Sigmoid colon (tissue), 4 donors: ENCODE measurements around the gene NCAM2.

ENCODE experiments used
- EP300 ChIP-seq, 4 donors: sonication (generic); formaldehyde crosslinking; IDR thresholded peaks; one replicate each; pipeline ENCODE4 v1.6.1; 2017; ENCODE audit warnings: antibody characterized with exemption in 4 of 4
- POLR2A ChIP-seq, 2 donors: fragments of 450-650 bp; IDR thresholded peaks; one replicate each; pipeline ENCODE4 v1.6.1; 2016; ENCODE audit warnings: antibody characterized with exemption in 2 of 2, mild to moderate bottlenecking in 2 of 2, moderate library complexity in 2 of 2

- TF ChIP-seq POLR2A (IDR thresholded peaks at IDR 0.05) (no peak), EP300 (IDR thresholded peaks at IDR 0.05) (no peak)
These were observed 369.4 kb downstream of the NCAM2 start for GRCh38 chr21:21367583-21367982.
